ENCODE data around the gene MBD2.
A peak's percentile ranks its signal among the peaks of the same experiment; 100 is the strongest.

- TF ChIP-seq, protein P1, sequence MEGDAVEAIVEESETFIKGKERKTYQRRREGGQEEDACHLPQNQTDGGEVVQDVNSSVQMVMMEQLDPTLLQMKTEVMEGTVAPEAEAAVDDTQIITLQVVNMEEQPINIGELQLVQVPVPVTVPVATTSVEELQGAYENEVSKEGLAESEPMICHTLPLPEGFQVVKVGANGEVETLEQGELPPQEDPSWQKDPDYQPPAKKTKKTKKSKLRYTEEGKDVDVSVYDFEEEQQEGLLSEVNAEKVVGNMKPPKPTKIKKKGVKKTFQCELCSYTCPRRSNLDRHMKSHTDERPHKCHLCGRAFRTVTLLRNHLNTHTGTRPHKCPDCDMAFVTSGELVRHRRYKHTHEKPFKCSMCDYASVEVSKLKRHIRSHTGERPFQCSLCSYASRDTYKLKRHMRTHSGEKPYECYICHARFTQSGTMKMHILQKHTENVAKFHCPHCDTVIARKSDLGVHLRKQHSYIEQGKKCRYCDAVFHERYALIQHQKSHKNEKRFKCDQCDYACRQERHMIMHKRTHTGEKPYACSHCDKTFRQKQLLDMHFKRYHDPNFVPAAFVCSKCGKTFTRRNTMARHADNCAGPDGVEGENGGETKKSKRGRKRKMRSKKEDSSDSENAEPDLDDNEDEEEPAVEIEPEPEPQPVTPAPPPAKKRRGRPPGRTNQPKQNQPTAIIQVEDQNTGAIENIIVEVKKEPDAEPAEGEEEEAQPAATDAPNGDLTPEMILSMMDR (conservative IDR thresholded peaks at IDR 0.05; ENCODE audit: low read length): peak; percentile 79
- TF ChIP-seq EZH2phosphoT487 (IDR thresholded peaks at IDR 0.05; ENCODE audit: borderline replicate concordance, low read depth, low read length): no peak
These were observed 96.6 kb downstream of the MBD2 start for GRCh38 chr18:54127759-54128378.
